Measurements from ENCODE around the gene TNNT2.

TNNT2 gene

GRCh38 chr1:201404722-201405483 is 27.4 kb upstream of the TNNT2 start:
- TF ChIP-seq FOXM1 (IDR thresholded peaks at IDR 0.05; ENCODE audit: borderline replicate concordance, low read depth), result no peak
- no peak for TF ChIP-seq CEBPB (IDR thresholded peaks at IDR 0.05)
- TF ChIP-seq EGR1 (IDR thresholded peaks at IDR 0.05), result no peak
- TF ChIP-seq TCF12 (IDR thresholded peaks at IDR 0.05; ENCODE audit: low read depth), result no peak
- TF ChIP-seq NFIC (IDR thresholded peaks at IDR 0.05), result no peak
- no peak for TF ChIP-seq EP300 (IDR thresholded peaks at IDR 0.05; ENCODE audit: borderline replicate concordance)
- TF ChIP-seq, protein P1, sequence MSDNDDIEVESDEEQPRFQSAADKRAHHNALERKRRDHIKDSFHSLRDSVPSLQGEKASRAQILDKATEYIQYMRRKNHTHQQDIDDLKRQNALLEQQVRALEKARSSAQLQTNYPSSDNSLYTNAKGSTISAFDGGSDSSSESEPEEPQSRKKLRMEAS (IDR thresholded peaks at IDR 0.05), result no peak

- TF ChIP-seq YY1 (IDR thresholded peaks at IDR 0.05; ENCODE audit: low read depth) (no peak), FOXM1 (IDR thresholded peaks at IDR 0.05; ENCODE audit: borderline replicate concordance, low read depth) (no peak), ZBTB7A (IDR thresholded peaks at IDR 0.05; ENCODE audit: low read depth) (no peak), RAD21 (IDR thresholded peaks at IDR 0.05; ENCODE audit: low read depth) (no peak), TAF1 (IDR thresholded peaks at IDR 0.05; ENCODE audit: low read depth) (no peak)
- TF ChIP-seq, protein P2, sequence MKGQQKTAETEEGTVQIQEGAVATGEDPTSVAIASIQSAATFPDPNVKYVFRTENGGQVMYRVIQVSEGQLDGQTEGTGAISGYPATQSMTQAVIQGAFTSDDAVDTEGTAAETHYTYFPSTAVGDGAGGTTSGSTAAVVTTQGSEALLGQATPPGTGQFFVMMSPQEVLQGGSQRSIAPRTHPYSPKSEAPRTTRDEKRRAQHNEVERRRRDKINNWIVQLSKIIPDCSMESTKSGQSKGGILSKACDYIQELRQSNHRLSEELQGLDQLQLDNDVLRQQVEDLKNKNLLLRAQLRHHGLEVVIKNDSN (IDR thresholded peaks at IDR 0.05), result no peak
- TF ChIP-seq, protein P3, sequence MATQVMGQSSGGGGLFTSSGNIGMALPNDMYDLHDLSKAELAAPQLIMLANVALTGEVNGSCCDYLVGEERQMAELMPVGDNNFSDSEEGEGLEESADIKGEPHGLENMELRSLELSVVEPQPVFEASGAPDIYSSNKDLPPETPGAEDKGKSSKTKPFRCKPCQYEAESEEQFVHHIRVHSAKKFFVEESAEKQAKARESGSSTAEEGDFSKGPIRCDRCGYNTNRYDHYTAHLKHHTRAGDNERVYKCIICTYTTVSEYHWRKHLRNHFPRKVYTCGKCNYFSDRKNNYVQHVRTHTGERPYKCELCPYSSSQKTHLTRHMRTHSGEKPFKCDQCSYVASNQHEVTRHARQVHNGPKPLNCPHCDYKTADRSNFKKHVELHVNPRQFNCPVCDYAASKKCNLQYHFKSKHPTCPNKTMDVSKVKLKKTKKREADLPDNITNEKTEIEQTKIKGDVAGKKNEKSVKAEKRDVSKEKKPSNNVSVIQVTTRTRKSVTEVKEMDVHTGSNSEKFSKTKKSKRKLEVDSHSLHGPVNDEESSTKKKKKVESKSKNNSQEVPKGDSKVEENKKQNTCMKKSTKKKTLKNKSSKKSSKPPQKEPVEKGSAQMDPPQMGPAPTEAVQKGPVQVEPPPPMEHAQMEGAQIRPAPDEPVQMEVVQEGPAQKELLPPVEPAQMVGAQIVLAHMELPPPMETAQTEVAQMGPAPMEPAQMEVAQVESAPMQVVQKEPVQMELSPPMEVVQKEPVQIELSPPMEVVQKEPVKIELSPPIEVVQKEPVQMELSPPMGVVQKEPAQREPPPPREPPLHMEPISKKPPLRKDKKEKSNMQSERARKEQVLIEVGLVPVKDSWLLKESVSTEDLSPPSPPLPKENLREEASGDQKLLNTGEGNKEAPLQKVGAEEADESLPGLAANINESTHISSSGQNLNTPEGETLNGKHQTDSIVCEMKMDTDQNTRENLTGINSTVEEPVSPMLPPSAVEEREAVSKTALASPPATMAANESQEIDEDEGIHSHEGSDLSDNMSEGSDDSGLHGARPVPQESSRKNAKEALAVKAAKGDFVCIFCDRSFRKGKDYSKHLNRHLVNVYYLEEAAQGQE (IDR thresholded peaks at IDR 0.05; ENCODE audit: low read depth), result no peak
- TF ChIP-seq, protein P1 (IDR thresholded peaks at IDR 0.05), result no peak
These were observed 26.6 kb upstream of the TNNT2 start for GRCh38 chr1:201404055-201404454.

DNA sequence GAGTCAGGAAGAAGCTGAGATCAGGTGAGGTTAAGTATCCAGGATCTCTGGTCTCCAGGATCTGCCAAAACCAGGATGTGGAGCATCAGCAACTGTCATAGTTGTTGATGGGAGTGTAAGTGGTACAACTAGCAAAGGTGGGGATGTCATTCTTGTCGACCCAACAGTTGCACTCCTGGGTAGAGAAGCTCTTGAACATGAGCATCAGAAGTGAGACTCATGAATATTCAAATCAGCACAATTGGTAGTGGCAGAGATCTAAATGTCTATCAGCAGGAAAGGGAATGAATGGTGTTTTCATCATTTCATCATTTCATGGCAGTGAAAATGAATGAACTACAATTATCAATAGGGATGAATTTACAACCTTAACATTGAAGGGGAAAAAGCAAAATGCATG is 25.9 kb upstream of the TNNT2 start:
- TF ChIP-seq CEBPB (IDR thresholded peaks at IDR 0.05), result no peak
- TF ChIP-seq, protein P3 (IDR thresholded peaks at IDR 0.05; ENCODE audit: low read depth), result no peak
- TF ChIP-seq TCF12 (IDR thresholded peaks at IDR 0.05; ENCODE audit: low read depth), result no peak
- no peak for TF ChIP-seq EP300 (IDR thresholded peaks at IDR 0.05; ENCODE audit: borderline replicate concordance)

DNA sequence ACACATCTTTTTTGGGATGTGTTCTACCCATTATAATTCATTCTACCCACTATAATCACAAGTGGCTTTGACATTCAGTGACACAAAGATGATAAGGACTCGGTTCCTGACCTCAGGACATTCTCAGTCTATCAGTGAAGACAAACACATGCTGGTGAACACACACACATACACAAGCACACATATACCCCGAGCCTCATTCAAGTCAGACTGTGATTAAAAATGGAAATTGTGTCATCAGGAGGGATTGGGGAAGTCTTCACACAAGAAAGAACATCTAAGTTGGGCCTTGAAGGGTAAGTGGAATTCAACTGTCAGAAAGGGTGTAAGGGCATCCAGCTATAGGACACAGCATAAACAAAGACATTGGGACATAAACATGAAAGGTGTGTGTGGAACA is 24.2 kb upstream of the TNNT2 start:
- TF ChIP-seq FOXM1 (IDR thresholded peaks at IDR 0.05; ENCODE audit: borderline replicate concordance, low read depth) (no peak), RAD21 (IDR thresholded peaks at IDR 0.05; ENCODE audit: low read depth) (no peak), CEBPB (IDR thresholded peaks at IDR 0.05) (no peak), YY1 (IDR thresholded peaks at IDR 0.05; ENCODE audit: low read depth) (no peak), TEAD4 (IDR thresholded peaks at IDR 0.05) (no peak), ZBTB7A (IDR thresholded peaks at IDR 0.05; ENCODE audit: low read depth) (no peak), TAF1 (IDR thresholded peaks at IDR 0.05; ENCODE audit: low read depth) (no peak)

DNA sequence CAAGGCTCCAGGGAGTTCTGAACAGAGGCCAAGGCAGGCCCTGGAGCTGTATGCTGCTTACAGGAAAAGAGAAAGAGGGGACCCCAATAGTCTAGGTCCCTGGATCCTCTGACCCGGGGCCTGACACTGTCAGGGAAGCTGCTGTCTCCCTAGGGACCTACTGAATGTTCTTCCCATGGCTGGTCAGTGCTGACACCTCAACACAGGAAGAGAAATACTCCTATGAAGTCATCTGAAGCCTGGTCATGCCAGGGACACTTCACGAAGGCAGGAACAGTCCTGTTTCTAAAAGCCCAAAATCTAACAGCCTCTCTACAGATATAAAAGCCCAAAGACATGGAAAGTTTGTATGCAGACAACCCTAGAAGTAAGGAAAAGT is 23.4 kb upstream of the TNNT2 start:
- TF ChIP-seq RAD21 (IDR thresholded peaks at IDR 0.05; ENCODE audit: low read depth) (no peak), FOXM1 (IDR thresholded peaks at IDR 0.05; ENCODE audit: borderline replicate concordance, low read depth) (no peak), CEBPB (IDR thresholded peaks at IDR 0.05) (no peak), ZBTB7A (IDR thresholded peaks at IDR 0.05; ENCODE audit: low read depth) (no peak), CREB1 (IDR thresholded peaks at IDR 0.05; ENCODE audit: low read depth) (no peak)

- no peak for TF ChIP-seq TEAD4 (IDR thresholded peaks at IDR 0.05)
- no peak for TF ChIP-seq YY1 (IDR thresholded peaks at IDR 0.05; ENCODE audit: low read depth)
- TF ChIP-seq RAD21 (IDR thresholded peaks at IDR 0.05; ENCODE audit: low read depth), result no peak
- no peak for TF ChIP-seq TCF12 (IDR thresholded peaks at IDR 0.05; ENCODE audit: low read depth)
- TF ChIP-seq, protein P2 (IDR thresholded peaks at IDR 0.05), result no peak
- TF ChIP-seq, protein P3 (IDR thresholded peaks at IDR 0.05; ENCODE audit: low read depth), result no peak
- no peak for TF ChIP-seq FOXM1 (IDR thresholded peaks at IDR 0.05; ENCODE audit: borderline replicate concordance, low read depth)
- no peak for TF ChIP-seq TAF1 (IDR thresholded peaks at IDR 0.05; ENCODE audit: low read depth)
- TF ChIP-seq EP300 (IDR thresholded peaks at IDR 0.05; ENCODE audit: borderline replicate concordance), result no peak
- TF ChIP-seq, protein P1 (IDR thresholded peaks at IDR 0.05), result no peak
- TF ChIP-seq EGR1 (IDR thresholded peaks at IDR 0.05), result no peak
These were observed 22.9 kb upstream of the TNNT2 start for GRCh38 chr1:201400212-201400851.
